ENCODE data around the gene USP9Y. TPM values are rescaled to one million over a fixed set of nuclear protein-coding genes. Genes with fewer than 3 reads are reported as not detected.
"Not testable (repeated sequence)": the region's sequence is repeated elsewhere in the genome, so short reads cannot be mapped to it uniquely, and the experiment has no call there.

The USP9Y gene
- not detected in 2 replicates for total RNA-seq (2022)
- not detected for Bru-seq, nascent RNA
- BruChase-seq, experiment 1, labeled RNA remaining after a 6-hour chase = not detected
- not detected for BruChase-seq, experiment 2, labeled RNA remaining after a 2-hour chase
- long read RNA-seq = 0 reads

- Mint-ChIP-seq H3K4me3 (ENCODE audit: unreplicated experiment) (no peak within 1 kb of the TSS), H3K27me3 (ENCODE audit: insufficient read depth, unreplicated experiment) (no peaks in the 10 kb centered on the region), H3K36me3 (ENCODE audit: insufficient read depth, unreplicated experiment) (no peaks in the 10 kb centered on the region), H3K27ac (ENCODE audit: low read depth, unreplicated experiment) (no peak within 1 kb of the TSS), H3K9me3 (ENCODE audit: unreplicated experiment) (no peaks in the 10 kb centered on the region), H3K4me1 (ENCODE audit: insufficient read depth, unreplicated experiment) (no peaks in the 10 kb centered on the region)
- POLR2A ChIA-PET = no interaction called here
- no TSS peak for BruUV-seq (replicated peaks)
- no peak for TF ChIP-seq CTCF (IDR thresholded peaks at IDR 0.05; ENCODE audit: unreplicated experiment)
- intact Hi-C loops (cut with micrococcal nuclease) = no loop called here
- CTCF ChIA-PET = no interaction called here
- DNase-seq (ENCODE audit: unreplicated experiment) = no peak
These were observed at the start of gene USP9Y for GRCh38 chrY:12701181-12701695. Gene USP9Y, plus strand, starts transcription at chrY:12701231. Its CDS starts 8,217 bp downstream, at chrY:12709448.

- no peak overlapping the region for H3K4me3 Mint-ChIP-seq (ENCODE audit: unreplicated experiment)
These were observed 49.4 kb upstream of the USP9Y start for GRCh38 chrY:12651621-12652036.

GRCh38 chrY:12661745-12662681 is 39.0 kb upstream of the USP9Y start:
- no peak for TF ChIP-seq CTCF (IDR thresholded peaks at IDR 0.05; ENCODE audit: unreplicated experiment)
- Mint-ChIP-seq H3K4me3 (ENCODE audit: unreplicated experiment) (no peak overlapping the region), H3K27me3 (ENCODE audit: insufficient read depth, unreplicated experiment) (no peaks in the 10 kb centered on the region), H3K36me3 (ENCODE audit: insufficient read depth, unreplicated experiment) (no peaks in the 10 kb centered on the region), H3K4me1 (ENCODE audit: insufficient read depth, unreplicated experiment) (no peaks in the 10 kb centered on the region), H3K27ac (ENCODE audit: low read depth, unreplicated experiment) (no peak overlapping the region), H3K9me3 (ENCODE audit: unreplicated experiment) (no peaks in the 10 kb centered on the region)
- intact Hi-C loops (cut with micrococcal nuclease) = no loop called here
- ChIA-PET CTCF (no interaction called here), POLR2A (no interaction called here)
- DNase-seq (ENCODE audit: unreplicated experiment) = no peak
- no TSS peak for BruUV-seq (replicated peaks)

More at GRCh38 chrY:12651621-12652036, 49.4 kb upstream of the USP9Y start:
- CTCF ChIA-PET = no interaction called here
- H3K9me3 Mint-ChIP-seq (ENCODE audit: unreplicated experiment) = no peaks in the 10 kb centered on the region
- POLR2A ChIA-PET = no interaction called here
- no peaks in the 10 kb centered on the region for H3K27me3 Mint-ChIP-seq (ENCODE audit: insufficient read depth, unreplicated experiment)
- no peak for DNase-seq (ENCODE audit: unreplicated experiment)
- intact Hi-C loops (cut with micrococcal nuclease) = no loop called here
- no peak for TF ChIP-seq CTCF (IDR thresholded peaks at IDR 0.05; ENCODE audit: unreplicated experiment)
- BruUV-seq (replicated peaks) = no TSS peak
- no peaks in the 10 kb centered on the region for H3K36me3 Mint-ChIP-seq (ENCODE audit: insufficient read depth, unreplicated experiment)
- H3K27ac Mint-ChIP-seq (ENCODE audit: low read depth, unreplicated experiment) = no peak overlapping the region
- no peaks in the 10 kb centered on the region for H3K4me1 Mint-ChIP-seq (ENCODE audit: insufficient read depth, unreplicated experiment)

GRCh38 chrY:12662745-12663591 is 38.1 kb upstream of the USP9Y start:
- Mint-ChIP-seq H3K4me3 (ENCODE audit: unreplicated experiment) (no peak overlapping the region), H3K4me1 (ENCODE audit: insufficient read depth, unreplicated experiment) (no peaks in the 10 kb centered on the region), H3K36me3 (ENCODE audit: insufficient read depth, unreplicated experiment) (no peaks in the 10 kb centered on the region), H3K27me3 (ENCODE audit: insufficient read depth, unreplicated experiment) (no peaks in the 10 kb centered on the region), H3K9me3 (ENCODE audit: unreplicated experiment) (no peaks in the 10 kb centered on the region), H3K27ac (ENCODE audit: low read depth, unreplicated experiment) (no peak overlapping the region)
- no peak for DNase-seq (ENCODE audit: unreplicated experiment)
- no peak for TF ChIP-seq CTCF (IDR thresholded peaks at IDR 0.05; ENCODE audit: unreplicated experiment)
- intact Hi-C loops (cut with micrococcal nuclease) = no loop called here
- no TSS peak for BruUV-seq (replicated peaks)
- POLR2A ChIA-PET = no interaction called here
- CTCF ChIA-PET = no interaction called here

GRCh38 chrY:12663845-12664244 is 37.2 kb upstream of the USP9Y start:
- H3K27me3 Mint-ChIP-seq (ENCODE audit: insufficient read depth, unreplicated experiment); DNase-seq (ENCODE audit: unreplicated experiment); BruUV-seq (replicated peaks); H3K4me3 Mint-ChIP-seq (ENCODE audit: unreplicated experiment); H3K9me3 Mint-ChIP-seq (ENCODE audit: unreplicated experiment); H3K4me1 Mint-ChIP-seq (ENCODE audit: insufficient read depth, unreplicated experiment); POLR2A ChIA-PET; intact Hi-C loops (cut with micrococcal nuclease); H3K27ac Mint-ChIP-seq (ENCODE audit: low read depth, unreplicated experiment); CTCF ChIA-PET; H3K36me3 Mint-ChIP-seq (ENCODE audit: insufficient read depth, unreplicated experiment): not testable (repeated sequence)
